GM10248 (cell line): ENCODE data around the gene GCLC.

Experiments
- CTCF ChIA-PET: fragments of 300-600 bp; sonication (Branson Sonifier 250); formaldehyde crosslinking; extraction: SDS; loops from one replicate; lab custom pipeline; 2021; ENCODE audit warnings: antibody characterized with exemption; lab: Yijun Ruan, JAX
- POLR2A ChIA-PET: fragments of 350-650 bp; sonication (Branson Sonifier 250); formaldehyde crosslinking; extraction: SDS; loops from one replicate; lab custom pipeline; 2020; ENCODE audit warnings: antibody characterized with exemption; lab: Yijun Ruan, JAX
- DNase-seq: peaks from one replicate; pipeline ENCODE4 v3.0.0; 2012; ENCODE audit errors: extremely low spot score
- CTCF ChIP-seq: IDR thresholded peaks from 2 replicates; pipeline ENCODE4 v1.5.1; 2012; ENCODE audit warnings: mild to moderate bottlenecking, low read depth; ENCODE audit errors: extremely low read depth, missing control alignments, control extremely low read depth

GCLC gene

DNA sequence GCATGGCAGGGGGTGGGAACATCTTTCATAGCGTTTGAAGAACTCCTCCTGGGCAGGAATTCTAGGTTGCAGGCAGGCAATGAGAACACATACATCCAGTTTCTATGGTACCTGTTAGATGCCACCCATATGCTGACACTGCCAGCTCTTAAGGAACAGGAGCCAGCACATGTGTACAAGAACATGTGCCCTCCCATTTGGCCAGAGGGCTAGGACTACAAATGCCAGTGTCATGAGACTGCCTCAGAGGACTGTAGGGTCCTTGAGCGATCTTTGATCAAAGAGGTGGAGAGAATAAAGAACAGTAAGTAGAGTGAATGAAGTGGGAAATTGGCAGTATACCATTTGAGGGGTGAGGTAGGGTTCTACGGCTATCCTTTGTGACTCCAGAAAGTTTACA is 45.8 kb downstream of the GCLC start:
- no peak for DNase-seq
- CTCF ChIA-PET: no interaction called here
- POLR2A ChIA-PET: no interaction called here
- no peak for TF ChIP-seq CTCF

GRCh38 chr6:53498649-53499048 is 46.3 kb downstream of the GCLC start:
- no peak for TF ChIP-seq CTCF
- CTCF ChIA-PET: no interaction called here
- DNase-seq: no peak
- POLR2A ChIA-PET: no interaction called here

- ChIA-PET CTCF (interaction anchor here (6.7 to 6.8 kb wide), 2 partner anchors 153 to 229 kb away, joined by 67 to 105 read pairs; no protein-coding TSS in a partner anchor), POLR2A (no interaction called here)
- no peak for TF ChIP-seq CTCF
- DNase-seq: no peak
Measured at GRCh38 chr6:53497905-53498304, 47.0 kb downstream of the GCLC start.

DNA sequence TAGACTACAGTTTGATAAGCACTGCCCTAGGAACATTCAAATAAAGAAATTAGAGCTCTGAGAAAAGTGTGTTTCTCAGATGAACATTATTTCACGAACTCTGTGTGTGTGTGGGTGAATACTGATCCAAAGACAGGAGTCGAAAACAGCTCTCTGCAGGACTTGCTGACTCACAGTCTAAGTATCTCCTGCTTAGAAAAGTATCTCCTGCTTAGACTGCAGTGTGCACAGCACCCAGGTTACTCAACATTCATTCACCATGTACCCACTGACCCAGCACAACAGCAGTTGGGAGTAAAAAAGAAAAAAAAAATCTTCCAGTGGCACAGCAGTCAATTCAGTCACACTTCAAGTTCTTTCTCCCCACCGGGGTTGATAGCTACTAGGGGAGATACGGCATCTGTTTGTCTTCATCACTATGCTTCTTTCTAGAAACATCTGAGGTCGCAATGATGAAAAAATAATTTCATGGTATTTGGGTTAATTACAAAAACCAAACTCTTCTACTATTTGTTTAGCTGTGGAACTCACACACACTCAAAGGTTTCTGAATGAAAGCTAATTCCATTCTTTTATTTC is 48.0 kb downstream of the GCLC start:
- no peak for DNase-seq
- ChIA-PET CTCF (interaction anchor here (0.8 to 6.8 kb wide), 9 partner anchors 10 to 230 kb away, joined by 3 to 105 read pairs (median 4); no protein-coding TSS in a partner anchor), POLR2A (no interaction called here)

GRCh38 chr6:53495506-53496499 is 49.1 kb downstream of the GCLC start:
- POLR2A ChIA-PET: no interaction called here
- DNase-seq: no peak
- CTCF ChIA-PET: interaction anchor here (0.8 to 6.8 kb wide), 10 partner anchors 11 to 390 kb away, joined by 3 to 105 read pairs (median 4); no protein-coding TSS in a partner anchor
- TF ChIP-seq CTCF: no peak

More for the DNA sequence above, 48.0 kb downstream of the GCLC start:
- TF ChIP-seq CTCF: no peak

GRCh38 chr6:53494076-53494475 is 50.8 kb downstream of the GCLC start:
- no peak for DNase-seq
- ChIA-PET POLR2A (no interaction called here), CTCF (interaction anchor here (0.6 to 6.8 kb wide), 27 partner anchors 10 to 605 kb away, joined by 3 to 105 read pairs (median 4); partner anchors contain the start of gene LRRC1)
- TF ChIP-seq CTCF: no peak
